Osteoblast (primary cell): ENCODE results near the gene SLC37A2. TPM values are rescaled to one million over a fixed set of nuclear protein-coding genes. Genes with fewer than 3 reads are reported as not detected.

Source experiments
- DNase-seq: peaks from one replicate; pipeline ENCODE4 v3.0.0; 2011; ENCODE audit warnings: low spot score, mixed read lengths; ENCODE audit not compliant: insufficient read length; ENCODE audit errors: missing footprints
- H2AFZ ChIP-seq: 2 replicates; pipeline ENCODE4 v1.6.0; 2011; ENCODE audit warnings: mild to moderate bottlenecking, low read length
- H3K27ac ChIP-seq: 2 replicates; pipeline ENCODE4 v1.5.1; 2011; ENCODE audit warnings: mild to moderate bottlenecking, low read depth, low read length, moderate library complexity
- H3K27me3 ChIP-seq: 2 replicates; pipeline ENCODE4 v1.6.0; 2012; ENCODE audit warnings: mild to moderate bottlenecking, control low read depth, inconsistent platforms, low read length, moderate library complexity; ENCODE audit not compliant: insufficient read depth
- H3K36me3 ChIP-seq: 2 replicates; pipeline ENCODE4 v1.5.1; 2011; ENCODE audit warnings: mild to moderate bottlenecking, low read length, control low read depth, moderate library complexity; ENCODE audit not compliant: insufficient read depth
- H3K4me1 ChIP-seq: 2 replicates; pipeline ENCODE4 v1.5.1; 2011; ENCODE audit warnings: mild to moderate bottlenecking, low read length, control low read depth, moderate library complexity; ENCODE audit not compliant: insufficient read depth
- H3K4me2 ChIP-seq: 2 replicates; pipeline ENCODE4 v1.6.0; 2011; ENCODE audit warnings: mild to moderate bottlenecking, low read length; ENCODE audit not compliant: insufficient read depth
- H3K4me3 ChIP-seq: fragments of 200-600 bp; sonication (generic); 3 replicates; pipeline ENCODE4 v1.5.1; 2012; ENCODE audit warnings: mild to moderate bottlenecking, low read length, inconsistent platforms; ENCODE audit not compliant: insufficient read depth
- H3K79me2 ChIP-seq: 2 replicates; pipeline ENCODE4 v1.6.0; 2012; ENCODE audit warnings: mild to moderate bottlenecking, low read length, control low read depth, inconsistent platforms; ENCODE audit not compliant: insufficient read depth
- H3K9me3 ChIP-seq: 2 replicates; pipeline ENCODE4 v1.5.1; 2011; ENCODE audit warnings: low read depth, low read length, control low read depth
- H4K20me1 ChIP-seq: 2 replicates; pipeline ENCODE4 v1.6.0; 2012; ENCODE audit warnings: mild to moderate bottlenecking, low read length, control low read depth; ENCODE audit not compliant: insufficient read depth
- CTCF ChIP-seq: IDR thresholded peaks from 2 replicates; pipeline ENCODE4 v1.5.1; 2011; ENCODE audit warnings: mild to moderate bottlenecking, low read depth, low read length, moderate library complexity; ENCODE audit errors: extremely low read depth
- total RNA-seq: library from RNA; depleted of rRNA; stranded (reverse); fragments of >200 nt; gene quantifications from 2 replicates; pipeline ENCODE4 v1.2.3, GENCODE V29; 2012

Gene SLC37A2
- total RNA-seq, 1 donor: 0.36 TPM

GRCh38 chr11:125090816-125091215, 27.7 kb downstream of the SLC37A2 start:
- Histone ChIP-seq H3K79me2 (no peaks in the 10 kb centered on the region), H2AFZ (no peak overlapping the region), H3K27ac (no peak overlapping the region), H3K4me1 (peaks cover 11% of the 10 kb centered on the region), H3K36me3 (no peaks in the 10 kb centered on the region), H3K4me2 (peak overlapping the region; percentile 24), H3K4me3 (no peak overlapping the region), H3K27me3 (no peaks in the 10 kb centered on the region), H3K9me3 (no peaks in the 10 kb centered on the region), H4K20me1 (no peaks in the 10 kb centered on the region)
- no peak for DNase-seq
- TF ChIP-seq CTCF: no peak

GRCh38 chr11:125091247-125091876, 28.3 kb downstream of the SLC37A2 start:
- H3K9me3 ChIP-seq: no peaks in the 10 kb centered on the region
- H3K27me3 ChIP-seq: no peaks in the 10 kb centered on the region
- no peaks in the 10 kb centered on the region for H3K79me2 ChIP-seq
- H3K4me3 ChIP-seq: no peak overlapping the region
- H3K4me1 ChIP-seq: peaks cover 11% of the 10 kb centered on the region
- H3K4me2 ChIP-seq: peak overlapping the region; percentile 24
- peak overlapping the region; percentile 30 for H2AFZ ChIP-seq
- no peaks in the 10 kb centered on the region for H4K20me1 ChIP-seq
- peak; percentile 95 for DNase-seq
- no peaks in the 10 kb centered on the region for H3K36me3 ChIP-seq
- H3K27ac ChIP-seq: peak overlapping the region; percentile 33
- TF ChIP-seq CTCF: peak; percentile 65

- no peaks in the 10 kb centered on the region for H3K27me3 ChIP-seq
- no peaks in the 10 kb centered on the region for H3K9me3 ChIP-seq
- no peaks in the 10 kb centered on the region for H3K36me3 ChIP-seq
- no peaks in the 10 kb centered on the region for H4K20me1 ChIP-seq
- peak overlapping the region; percentile 30 for H2AFZ ChIP-seq
- H3K4me1 ChIP-seq: peaks cover 11% of the 10 kb centered on the region
- H3K27ac ChIP-seq: no peak overlapping the region
- H3K4me3 ChIP-seq: no peak overlapping the region
- no peaks in the 10 kb centered on the region for H3K79me2 ChIP-seq
- no peak for DNase-seq
- peak overlapping the region; percentile 24 for H3K4me2 ChIP-seq
- TF ChIP-seq CTCF: no peak
Measured at GRCh38 chr11:125091877-125092664, 29.0 kb downstream of the SLC37A2 start.

- H3K27ac ChIP-seq: no peak overlapping the region
- H3K4me3 ChIP-seq: no peak overlapping the region
- no peak overlapping the region for H2AFZ ChIP-seq
- no peaks in the 10 kb centered on the region for H3K79me2 ChIP-seq
- H4K20me1 ChIP-seq: no peaks in the 10 kb centered on the region
- TF ChIP-seq CTCF: no peak
- no peak for DNase-seq
- H3K9me3 ChIP-seq: no peaks in the 10 kb centered on the region
- no peaks in the 10 kb centered on the region for H3K27me3 ChIP-seq
- H3K4me1 ChIP-seq: peaks cover 11% of the 10 kb centered on the region
- H3K4me2 ChIP-seq: no peak overlapping the region
- H3K36me3 ChIP-seq: no peaks in the 10 kb centered on the region
Measured at GRCh38 chr11:125092669-125093068, 29.6 kb downstream of the SLC37A2 start.
